Psoas muscle (tissue), 8 donors: ENCODE results near the gene SH2B3. TPM values are rescaled to one million over a fixed set of nuclear protein-coding genes. Genes with fewer than 3 reads are reported as not detected.
A peak's percentile ranks its signal among the peaks of the same experiment; 100 is the strongest.

Source experiments
- ATAC-seq, 4 donors: fragments of 200-7000 bp; cut with Tn5 transposase; one replicate each; pipeline ENCODE4 v1.9.1; 2020; ENCODE audit warnings: moderate library complexity in 3 of 4, mild to moderate bottlenecking in 2 of 4
- DNase-seq, 2 donors: peaks; one replicate each; pipeline ENCODE4 v3.0.0-alpha.2; 2020
- H3K27ac ChIP-seq: fragments of 200-600 bp; one replicate; pipeline ENCODE4 v1.8.0; 2022
- H3K27me3 ChIP-seq, 3 donors: fragments of 200-600 bp in 1 of 3; one replicate each; pipeline versions ENCODE4 v1.6.1 to v1.8.0; 2013 to 2022; ENCODE audit warnings: low read length in 2 of 3, mild to moderate bottlenecking in 2 of 3, moderate library complexity in 1 of 3; ENCODE audit not compliant: insufficient read depth in 3 of 3
- H3K36me3 ChIP-seq, 2 donors: fragments of 200-600 bp in 1 of 2; one replicate each; pipeline versions ENCODE4 v1.6.1 to v1.8.0; 2013 to 2022; ENCODE audit warnings: low read depth in 1 of 2, mild to moderate bottlenecking in 1 of 2, moderate library complexity in 1 of 2; ENCODE audit not compliant: insufficient read depth in 1 of 2
- H3K4me1 ChIP-seq: fragments of 200-600 bp; one replicate; pipeline ENCODE4 v1.8.0; 2022
- H3K4me3 ChIP-seq: fragments of 200-600 bp; one replicate; pipeline ENCODE4 v1.8.0; 2022; ENCODE audit warnings: mild to moderate bottlenecking
- H3K9me3 ChIP-seq: fragments of 200-600 bp; one replicate; pipeline ENCODE4 v1.8.0; 2022
- CTCF ChIP-seq: fragments of 200-600 bp; IDR thresholded peaks from one replicate; pipeline ENCODE4 v1.8.0; 2022; ENCODE audit warnings: antibody characterized with exemption
- whole genome bisulfite sequencing, 3 donors: extraction: QIAGEN DNeasy Blood & Tissue Kit; methylation state at CpG; one replicate each; pipeline versions ENCODE4 v1.1.6 to v1.1.7; 2013; 5-methylcytosine and 5-hydroxymethylcytosine counted together
- intact Hi-C, 2 donors: fragments of 100-400 bp; cut with DNase I; formaldehyde crosslinking; loops; one replicate each; pipeline versions ENCODE4 v1.11.0 to v1.14.2; 2022
- polyA plus RNA-seq, 3 donors: library from polyadenylated mRNA; stranded (reverse); fragments of 200-250 nt; gene quantifications; one replicate each; pipeline ENCODE4 v1.2.3, GENCODE V29; 2013
- total RNA-seq, 4 donors: library from RNA; stranded (reverse); fragmentation: NEBNext Ultra II Directional in 2 of 4; extraction: Animal tissue kit (Norgen Biotek cat#: 25700) in 2 of 4; gene quantifications; one replicate each; pipeline versions ENCODE4 v1.2.1 to v1.2.4, GENCODE V29; 2021 to 2023
- donor health status: healthy with polysubstance abuse.
- donor health status: DM: no; HTN: no; CAD: no; lungs with moderate emphysema.
- donor health status: Bipolar disorder and iron deficiency.
- donor health status: healthy.
- donor health status: DM: yes; HTN: yes; CAD: no.
- donor health status: DM: no; HTN: no; CAD: no.
- donor health status: DM: no; HTN: no; CAD: no.
- donor health status: DM: yes; HTN: yes; CAD: no.

Gene SH2B3
- total and polyA plus RNA-seq, 7 donors = 4.4 to 25.0 (median 11.9) TPM

- H3K4me1 ChIP-seq = peaks cover 49% of the 10 kb centered on the region
- H3K9me3 ChIP-seq = no peaks in the 10 kb centered on the region
- H3K27ac ChIP-seq = peak overlapping the region; percentile 74
- TF ChIP-seq CTCF = no peak
- peak overlapping the region; percentile 46 for H3K4me3 ChIP-seq
- no peaks in the 10 kb centered on the region for H3K36me3 ChIP-seq
- H3K27me3 ChIP-seq = no peaks in the 10 kb centered on the region
- WGBS, 3 donors = 56 to 61% (median 60%) methylated on average over 12 of the region's 12 CpGs
- ATAC-seq (no peak), DNase-seq (no peak)
- intact Hi-C loops = no loop called here
These were observed 4.9 kb downstream of the SH2B3 start for GRCh38 chr12:111410431-111411184.

- H3K27ac ChIP-seq = peak overlapping the region; percentile 74
- no peaks in the 10 kb centered on the region for H3K27me3 ChIP-seq
- intact Hi-C loops = no loop called here
- no peaks in the 10 kb centered on the region for H3K9me3 ChIP-seq
- ATAC-seq (no peak), DNase-seq (no peak)
- H3K36me3 ChIP-seq = no peaks in the 10 kb centered on the region
- WGBS, 3 donors = 80 to 85% (median 80%) methylated on average over 8 of the region's 8 CpGs
- no peak for TF ChIP-seq CTCF
- no peak overlapping the region for H3K4me3 ChIP-seq
- peaks cover 49% of the 10 kb centered on the region for H3K4me1 ChIP-seq
These were observed 5.6 kb downstream of the SH2B3 start for GRCh38 chr12:111411185-111411764.

GRCh38 chr12:111412007-111412829 is 6.5 kb downstream of the SH2B3 start:
- no peak for TF ChIP-seq CTCF
- ATAC-seq (no peak), DNase-seq (no peak)
- no peaks in the 10 kb centered on the region for H3K27me3 ChIP-seq
- H3K4me3 ChIP-seq = no peak overlapping the region
- no peaks in the 10 kb centered on the region for H3K9me3 ChIP-seq
- no peaks in the 10 kb centered on the region for H3K36me3 ChIP-seq
- peaks cover 42% of the 10 kb centered on the region for H3K4me1 ChIP-seq
- peak overlapping the region; percentile 74 for H3K27ac ChIP-seq
- intact Hi-C loops = no loop called here
- WGBS, 3 donors = 58 to 64% (median 61%) methylated on average over 15 of the region's 15 CpGs

- peaks cover 42% of the 10 kb centered on the region for H3K4me1 ChIP-seq
- no peak for ATAC-seq
- no peaks in the 10 kb centered on the region for H3K27me3 ChIP-seq
- H3K4me3 ChIP-seq = no peak overlapping the region
- no peak for TF ChIP-seq CTCF
- intact Hi-C loops = no loop called here
- no peaks in the 10 kb centered on the region for H3K36me3 ChIP-seq
- no peaks in the 10 kb centered on the region for H3K9me3 ChIP-seq
- 60 to 68% (median 62%) methylated on average over 6 of the region's 6 CpGs for WGBS, 3 donors
- peak overlapping the region; percentile 74 for H3K27ac ChIP-seq
- DNase-seq = no peak
These were observed 7.2 kb downstream of the SH2B3 start for GRCh38 chr12:111412830-111413441.
